Lower lobe of right lung (tissue), 2 donors: ENCODE measurements around the gene YBX1. TPM values are rescaled to one million over a fixed set of nuclear protein-coding genes. Genes with fewer than 3 reads are reported as not detected.
A peak's percentile ranks its signal among the peaks of the same experiment; 100 is the strongest.

Experiments used
- ATAC-seq, 2 donors: fragments of 200-7000 bp; cut with Tn5 transposase; one replicate each; pipeline ENCODE4 v1.9.1; 2020 to 2022; ENCODE audit warnings: mild to moderate bottlenecking in 2 of 2, moderate library complexity in 2 of 2
- DNase-seq: peaks from one replicate; pipeline ENCODE4 v3.0.0-alpha.2; 2020
- H3K27ac ChIP-seq: fragments of 200-600 bp; one replicate; pipeline ENCODE4 v1.8.0; 2022
- H3K27me3 ChIP-seq: fragments of 200-600 bp; one replicate; pipeline ENCODE4 v1.8.0; 2022; ENCODE audit warnings: low read depth
- H3K36me3 ChIP-seq: fragments of 200-600 bp; one replicate; pipeline ENCODE4 v1.8.0; 2022; ENCODE audit warnings: mild to moderate bottlenecking
- H3K4me1 ChIP-seq: fragments of 200-600 bp; one replicate; pipeline ENCODE4 v1.8.0; 2022
- H3K4me3 ChIP-seq: fragments of 200-600 bp; one replicate; pipeline ENCODE4 v1.8.0; 2022; ENCODE audit warnings: mild to moderate bottlenecking
- H3K9me3 ChIP-seq: fragments of 200-600 bp; one replicate; pipeline ENCODE4 v1.8.0; 2022
- CTCF ChIP-seq: fragments of 200-600 bp; IDR thresholded peaks from one replicate; pipeline ENCODE4 v1.8.0; 2022; ENCODE audit warnings: antibody characterized with exemption, mild to moderate bottlenecking
- intact Hi-C: fragments of 100-400 bp; cut with DNase I; formaldehyde crosslinking; loops from one replicate; pipeline ENCODE4 v1.11.0; 2022
- total RNA-seq: library from RNA; stranded (reverse); fragmentation: NEBNext Ultra II Directional; extraction: Animal tissue kit (Norgen Biotek cat#: 25700); gene quantifications from one replicate; pipeline ENCODE4 v1.2.1, GENCODE V29; 2021
- donor health status: DM: no; HTN: yes; CAD: no; lungs with severe emphysema.

Gene YBX1
- total RNA-seq, 1 donor from 2014 or later, result 552 TPM

DNA sequence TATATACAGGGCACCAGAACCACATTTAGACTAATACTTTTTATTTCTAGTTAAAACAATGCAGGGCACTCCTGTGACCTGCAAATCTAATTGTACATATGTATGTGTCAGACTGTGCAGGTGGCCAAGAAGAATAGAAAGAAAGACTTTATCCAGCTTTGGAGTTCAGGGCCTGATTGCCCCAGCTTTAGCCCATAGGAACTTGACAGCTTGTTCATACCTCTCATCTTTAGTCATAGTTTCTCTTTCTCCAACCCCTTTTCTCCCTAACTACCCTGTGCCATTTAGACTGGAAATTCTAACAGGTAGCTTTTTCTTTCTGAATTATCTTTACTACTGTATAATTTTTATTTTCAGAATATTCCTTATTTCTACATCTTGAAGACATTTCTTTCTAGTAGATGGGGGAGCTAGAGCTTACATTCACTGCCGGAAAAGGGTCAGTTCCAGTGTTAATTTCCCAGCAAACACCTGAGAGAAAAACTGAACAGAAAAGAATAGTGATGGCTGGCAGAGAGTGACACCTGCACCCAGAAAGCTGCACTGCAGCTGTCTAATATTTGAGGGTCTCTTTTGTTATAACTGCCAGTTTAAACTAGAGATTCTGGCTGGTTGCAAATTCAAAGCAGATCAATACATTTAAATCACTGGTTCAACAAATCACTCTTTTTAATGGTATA lies 8.4 kb downstream of the YBX1 start:
- Histone ChIP-seq H3K4me1 (peaks cover 83% of the 10 kb centered on the region), H3K4me3 (no peak overlapping the region), H3K27ac (no peak overlapping the region), H3K9me3 (no peaks in the 10 kb centered on the region), H3K36me3 (peaks cover 24% of the 10 kb centered on the region), H3K27me3 (no peaks in the 10 kb centered on the region)
- intact Hi-C loops, result no loop called here
- DNase-seq (no peak), ATAC-seq (peak in 1 of 2 donors; percentile 27)
- peak; percentile 8 for TF ChIP-seq CTCF

GRCh38 chr1:42691157-42691498 lies 8.9 kb downstream of the YBX1 start:
- no peak for ATAC-seq
- no peak overlapping the region for H3K27ac ChIP-seq
- H3K4me1 ChIP-seq, result peaks cover 79% of the 10 kb centered on the region
- H3K36me3 ChIP-seq, result peaks cover 29% of the 10 kb centered on the region
- no peak for DNase-seq
- TF ChIP-seq CTCF, result no peak
- no peaks in the 10 kb centered on the region for H3K9me3 ChIP-seq
- H3K4me3 ChIP-seq, result no peak overlapping the region
- intact Hi-C loops, result no loop called here
- no peaks in the 10 kb centered on the region for H3K27me3 ChIP-seq

- no peak overlapping the region for H3K4me3 ChIP-seq
- TF ChIP-seq CTCF, result no peak
- no peak for DNase-seq
- peak in 1 of 2 donors; percentile 22 for ATAC-seq
- peaks cover 37% of the 10 kb centered on the region for H3K36me3 ChIP-seq
- no peaks in the 10 kb centered on the region for H3K9me3 ChIP-seq
- intact Hi-C loops, result no loop called here
- H3K27ac ChIP-seq, result peak overlapping the region; percentile 13
- H3K4me1 ChIP-seq, result peaks cover 66% of the 10 kb centered on the region
- no peaks in the 10 kb centered on the region for H3K27me3 ChIP-seq
Observed at GRCh38 chr1:42692461-42692860, 10.2 kb downstream of the YBX1 start.

DNA sequence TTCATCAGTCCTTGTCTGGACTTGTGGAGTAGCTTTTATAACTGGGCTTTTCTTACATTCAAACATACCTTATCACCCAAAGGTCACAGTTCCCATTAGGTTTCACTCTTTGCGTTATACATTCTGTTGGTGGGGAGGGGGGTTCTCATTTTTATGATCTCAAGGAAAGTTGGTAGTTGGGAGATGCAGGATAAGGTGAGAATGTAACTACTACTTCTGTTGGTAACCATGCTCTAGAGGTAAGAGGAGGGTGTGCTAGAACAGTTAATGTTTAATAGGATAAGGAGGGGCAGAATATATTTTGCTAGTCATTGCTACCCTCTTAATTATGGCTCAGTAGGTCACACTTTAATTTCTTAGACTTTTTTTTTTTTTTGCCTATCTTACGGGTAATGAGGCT lies 10.7 kb downstream of the YBX1 start:
- no peaks in the 10 kb centered on the region for H3K27me3 ChIP-seq
- H3K4me3 ChIP-seq, result no peak overlapping the region
- H3K4me1 ChIP-seq, result peaks cover 62% of the 10 kb centered on the region
- peak; percentile 50 to 74 for ATAC-seq
- peaks cover 37% of the 10 kb centered on the region for H3K36me3 ChIP-seq
- peak overlapping the region; percentile 13 for H3K27ac ChIP-seq
- H3K9me3 ChIP-seq, result no peaks in the 10 kb centered on the region
- TF ChIP-seq CTCF, result no peak
- intact Hi-C loops, result no loop called here
- DNase-seq, result no peak

GRCh38 chr1:42698081-42698813 lies 16.0 kb downstream of the YBX1 start:
- no peak for TF ChIP-seq CTCF
- peaks cover 90% of the 10 kb centered on the region for H3K36me3 ChIP-seq
- H3K4me3 ChIP-seq, result no peak overlapping the region
- ATAC-seq, result no peak
- no peaks in the 10 kb centered on the region for H3K27me3 ChIP-seq
- H3K27ac ChIP-seq, result no peak overlapping the region
- intact Hi-C loops, result no loop called here
- DNase-seq, result no peak
- peaks cover 13% of the 10 kb centered on the region for H3K4me1 ChIP-seq
- H3K9me3 ChIP-seq, result no peaks in the 10 kb centered on the region
